GM23338 (cell line): ENCODE results near the gene FNDC11. TPM values are rescaled to one million over a fixed set of nuclear protein-coding genes. Genes with fewer than 3 reads are reported as not detected.

ENCODE experiments used
- ATAC-seq: fragments of 200-7000 bp; cut with Tn5 transposase; 3 replicates; pipeline ENCODE4 v1.9.1; 2020
- DNase-seq: peaks from one replicate; pipeline ENCODE4 v3.0.0-alpha.2; 2015; ENCODE audit warnings: low spot score
- H2AFZ ChIP-seq: fragments of 200-600 bp; sonication (generic); 2 replicates; pipeline ENCODE4 v1.8.0; 2016; ENCODE audit warnings: antibody characterized with exemption, mild to moderate bottlenecking, moderate library complexity
- H3F3A ChIP-seq: fragments of 200-600 bp; sonication (generic); replicated peaks from 2 replicates; pipeline ENCODE4 v1.8.0; 2017; ENCODE audit warnings: antibody characterized with exemption, mixed run types, low read depth
- H3K27ac ChIP-seq: fragments of 200-600 bp; sonication (generic); 2 replicates; pipeline ENCODE4 v1.6.1; 2016; ENCODE audit warnings: low read depth
- H3K27me3 ChIP-seq: fragments of 200-600 bp; sonication (generic); 2 replicates; pipeline ENCODE4 v1.8.0; 2016; ENCODE audit warnings: mild to moderate bottlenecking, mixed run types, moderate library complexity; ENCODE audit not compliant: insufficient read depth
- H3K36me3 ChIP-seq: fragments of 200-600 bp; sonication (generic); 2 replicates; pipeline ENCODE4 v1.8.0; 2016; ENCODE audit warnings: mild to moderate bottlenecking; ENCODE audit not compliant: insufficient read depth
- H3K4me1 ChIP-seq: fragments of 200-600 bp; sonication (generic); 2 replicates; pipeline ENCODE4 v1.8.0; 2016; ENCODE audit warnings: mild to moderate bottlenecking, moderate library complexity; ENCODE audit not compliant: insufficient read depth
- H3K4me2 ChIP-seq: fragments of 200-600 bp; sonication (generic); 2 replicates; pipeline ENCODE4 v1.7.1; 2017; ENCODE audit warnings: mixed run types
- H3K4me3 ChIP-seq: fragments of 200-600 bp; sonication (generic); 2 replicates; pipeline ENCODE4 v1.6.1; 2016; ENCODE audit warnings: mixed run types
- H3K79me2 ChIP-seq: fragments of 200-600 bp; sonication (generic); replicated peaks from 2 replicates; pipeline ENCODE4 v1.8.0; 2017; ENCODE audit warnings: mild to moderate bottlenecking; ENCODE audit not compliant: insufficient read depth
- H3K9me2 ChIP-seq: fragments of 200-600 bp; sonication (generic); 2 replicates; pipeline ENCODE4 v1.8.0; 2017; ENCODE audit not compliant: insufficient read depth
- H4K20me1 ChIP-seq: fragments of 200-600 bp; sonication (generic); replicated peaks from 2 replicates; pipeline ENCODE4 v1.8.0; 2017; ENCODE audit warnings: mild to moderate bottlenecking; ENCODE audit not compliant: insufficient read depth
- H3K27ac Mint-ChIP-seq: 2 replicates; pipeline ENCODE4 v1.8.0; 2020; ENCODE audit warnings: inconsistent platforms, mild to moderate bottlenecking, moderate library complexity, mixed read lengths
- H3K27me3 Mint-ChIP-seq: 3 replicates; pipeline ENCODE4 v1.8.0; 2022; ENCODE audit warnings: low read depth, mild to moderate bottlenecking, moderate library complexity, mixed read lengths, inconsistent platforms; ENCODE audit not compliant: insufficient read depth, poor library complexity
- H3K36me3 Mint-ChIP-seq: 3 replicates; pipeline ENCODE4 v1.8.0; 2021; ENCODE audit warnings: low read depth, mild to moderate bottlenecking, inconsistent platforms, moderate library complexity, mixed read lengths
- H3K4me1 Mint-ChIP-seq: 3 replicates; pipeline ENCODE4 v1.8.0; 2020; ENCODE audit warnings: mild to moderate bottlenecking, inconsistent platforms, mixed read lengths
- H3K4me3 Mint-ChIP-seq: 3 replicates; pipeline ENCODE4 v1.8.0; 2021; ENCODE audit warnings: moderate library complexity, mild to moderate bottlenecking, inconsistent platforms, mixed read lengths
- H3K9me3 Mint-ChIP-seq: 3 replicates; pipeline ENCODE4 v1.8.0; 2020; ENCODE audit warnings: moderate library complexity, mild to moderate bottlenecking, inconsistent platforms, mixed read lengths
- CREB1 ChIP-seq: fragments of 250-450 bp; sonication (Bioruptor Pico); IDR thresholded peaks from 2 replicates; pipeline ENCODE4 v1.5.0; 2020; ENCODE audit warnings: low read depth, mild to moderate bottlenecking, moderate library complexity
- CTCF ChIP-seq, 2 experiments: fragments of 200-600 bp in 1 of 2; sonication (generic) in 1 of 2; conservative IDR thresholded peaks; 2 replicates each; pipeline versions ENCODE4 v1.5.1 to v1.6.1; 2016 to 2017; ENCODE audit warnings: antibody characterized with exemption in 2 of 2, low read depth in 2 of 2, mild to moderate bottlenecking in 2 of 2, moderate library complexity in 1 of 2
- ETS1 ChIP-seq: IDR thresholded peaks from 2 replicates; pipeline ENCODE4 v1.6.1; 2016; ENCODE audit warnings: antibody characterized with exemption
- EZH2 ChIP-seq: fragments of 200-600 bp; sonication (generic); IDR thresholded peaks from one replicate; pipeline ENCODE4 v1.8.0; 2017; ENCODE audit warnings: antibody characterized with exemption, mild to moderate bottlenecking, low read depth; ENCODE audit not compliant: unreplicated experiment
- JUNB ChIP-seq: IDR thresholded peaks from one replicate; pipeline ENCODE4 v1.6.1; 2016; ENCODE audit warnings: antibody characterized with exemption; ENCODE audit not compliant: unreplicated experiment
- NANOG ChIP-seq: IDR thresholded peaks from 2 replicates; pipeline ENCODE4 v1.6.1; 2016; ENCODE audit warnings: antibody characterized with exemption, borderline replicate concordance
- POLR2AphosphoS5 ChIP-seq: IDR thresholded peaks from 2 replicates; pipeline ENCODE4 v1.6.1; 2016; ENCODE audit warnings: antibody characterized with exemption, low read depth
- REST ChIP-seq: IDR thresholded peaks from one replicate; pipeline ENCODE4 v1.6.1; 2018; ENCODE audit warnings: antibody characterized with exemption; ENCODE audit not compliant: unreplicated experiment
- STAT1 ChIP-seq: IDR thresholded peaks from one replicate; pipeline ENCODE4 v1.6.1; 2016; ENCODE audit warnings: antibody characterized with exemption; ENCODE audit not compliant: unreplicated experiment
- ZNF114 ChIP-seq: fragments of 250-450 bp; sonication (Bioruptor Pico); IDR thresholded peaks from 2 replicates; pipeline ENCODE4 v1.5.0; 2020; ENCODE audit warnings: mild to moderate bottlenecking, moderate library complexity
- ZNF331 ChIP-seq: fragments of 250-450 bp; sonication (Bioruptor Pico); IDR thresholded peaks from 2 replicates; pipeline ENCODE4 v1.5.0; 2020; ENCODE audit warnings: low read depth, mild to moderate bottlenecking, moderate library complexity
- ZNF462 ChIP-seq: fragments of 250-450 bp; sonication (Bioruptor Pico); IDR thresholded peaks from 2 replicates; pipeline ENCODE4 v1.5.0; 2020; ENCODE audit warnings: mild to moderate bottlenecking, moderate library complexity
- polyA plus RNA-seq: library from polyadenylated mRNA; unstranded; fragments of >200 nt; fragmentation: Nextera tagmentation; extraction: Ambion mirVana; gene quantifications from 2 replicates; pipeline ENCODE4 v1.2.1, GENCODE V29; 2016
- total RNA-seq: library from RNA; depleted of rRNA; stranded (reverse); fragments of >200 nt; shearing (Covaris generic); gene quantifications from 2 replicates; pipeline ENCODE4 v1.2.3, GENCODE V29; 2014

FNDC11 gene
- total and polyA plus RNA-seq, 2 experiments from 2014 or later, result 3.4 to 5.3 TPM

- TF ChIP-seq CTCF (conservative IDR thresholded peaks at IDR 0.05; ENCODE audit: low read depth in 2 of 2), result no peak
- TF ChIP-seq POLR2AphosphoS5, result no peak
- no peak for TF ChIP-seq REST
- no peak for TF ChIP-seq JUNB
- TF ChIP-seq STAT1, result no peak
- no peak for TF ChIP-seq ZNF331
- no peak for TF ChIP-seq CREB1 (CRISPR knock-in tag)
- TF ChIP-seq ZNF114 (CRISPR knock-in tag), result no peak
These were observed 46.7 kb upstream of the FNDC11 start (continued) for GRCh38 chr20:63507083-63507743.

GRCh38 chr20:63508072-63508768 is 45.7 kb upstream of the FNDC11 start:
- Histone ChIP-seq H4K20me1 (no peaks in the 10 kb centered on the region), H3K4me3 (no peak overlapping the region), H3K9me2 (no peaks in the 10 kb centered on the region), H3F3A (0 out of 2 replicates have a peak, but pooled peaks cover 3% of the 10 kb centered on the region), H3K36me3 (no peaks in the 10 kb centered on the region), H3K27ac (no peak overlapping the region), H3K27me3 (no peaks in the 10 kb centered on the region), H3K4me1 (no peaks in the 10 kb centered on the region), H2AFZ (no peak overlapping the region), H3K79me2 (no peaks in the 10 kb centered on the region), H3K4me2 (no peak overlapping the region)
- Mint-ChIP-seq H3K36me3 (peaks cover 13% of the 10 kb centered on the region), H3K4me3 (no peak overlapping the region; the same call in 2 of the 3 replicates), H3K9me3 (peaks cover 38% of the 10 kb centered on the region), H3K27ac (no peak overlapping the region), H3K27me3 (peaks cover 4% of the 10 kb centered on the region), H3K4me1 (peaks cover 3% of the 10 kb centered on the region; the same call in 1 of the 3 replicates)
- ATAC-seq, result no peak
- DNase-seq, result no peak
- no peak for TF ChIP-seq STAT1
- TF ChIP-seq ZNF462 (CRISPR knock-in tag), result no peak
- no peak for TF ChIP-seq ZNF331
- TF ChIP-seq NANOG, result no peak
- TF ChIP-seq ETS1, result no peak
- no peak for TF ChIP-seq EZH2
